ENCODE measurements around the gene ISM1. TPM values are rescaled to one million over a fixed set of nuclear protein-coding genes. Genes with fewer than 3 reads are reported as not detected.

The ISM1 gene
- 3.9 and 4.0 TPM in 2 replicates for total RNA-seq

DNA sequence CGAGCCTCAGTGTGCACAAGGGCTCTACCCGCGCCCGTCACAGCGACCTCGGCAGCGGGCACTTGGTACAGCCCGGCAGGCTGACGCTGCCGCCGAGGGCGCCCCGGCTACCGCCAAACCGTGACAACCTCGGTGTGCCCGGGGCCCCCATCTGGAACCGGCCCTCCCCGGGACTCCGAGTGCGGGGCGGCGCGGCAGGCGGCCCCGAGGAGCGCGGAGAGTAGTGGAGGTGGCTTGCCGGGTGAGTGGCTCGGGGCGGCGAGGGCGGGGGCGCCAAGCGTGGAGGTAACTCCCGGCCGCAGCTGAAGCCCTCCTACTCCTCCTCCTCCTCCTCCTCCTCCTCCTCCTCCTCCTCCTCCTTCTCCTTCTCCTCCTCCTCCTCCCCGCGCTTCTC, at the start of gene ISM1:
TSS of gene ISM1 (plus strand) at position 371 of the 394 bp plus-strand sequence. CDS start 503 bp downstream, outside the sequence.
- peak; percentile 39 for DNase-seq (ENCODE audit: low spot score)
- Mint-ChIP-seq H3K27ac (peak within 1 kb of the TSS; percentile 39), H3K4me3 (ENCODE audit: low read depth) (peak within 1 kb of the TSS; percentile 85), H3K4me1 (ENCODE audit: low read depth) (peaks cover 24% of the 10 kb centered on the region), H3K36me3 (ENCODE audit: low read depth) (peaks cover 7% of the 10 kb centered on the region), H3K27me3 (ENCODE audit: low read depth) (peaks cover 58% of the 10 kb centered on the region), H3K9me3 (peaks cover 1% of the 10 kb centered on the region)
- intact Hi-C loops (cut with micrococcal nuclease): loop anchor here (1.0 to 10.0 kb wide), 3 partner anchors 8 to 564 kb away; partner anchors contain the start of genes ESF1 and NDUFAF5

DNA sequence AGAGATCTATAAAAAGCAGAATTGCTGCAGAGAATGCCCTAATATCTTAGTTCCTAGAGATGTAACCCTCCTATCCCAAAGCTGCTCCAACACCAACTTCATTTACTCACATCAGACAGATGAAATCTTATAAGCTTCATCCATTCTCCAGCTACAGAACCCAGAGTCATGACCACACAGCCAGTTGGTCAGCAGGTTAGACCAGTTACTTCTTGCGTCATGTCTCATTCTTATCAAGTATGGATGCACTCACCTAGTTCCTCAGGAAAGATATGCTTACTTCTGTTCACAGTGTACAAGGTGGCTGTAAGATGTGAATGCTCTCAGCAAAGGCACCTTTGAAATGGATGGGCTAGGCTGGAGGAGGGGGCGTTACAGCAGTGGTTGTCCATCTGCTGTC, 47.9 kb upstream of the ISM1 start:
- Mint-ChIP-seq H3K4me1 (ENCODE audit: low read depth) (no peaks in the 10 kb centered on the region), H3K36me3 (ENCODE audit: low read depth) (no peaks in the 10 kb centered on the region), H3K9me3 (no peaks in the 10 kb centered on the region), H3K4me3 (ENCODE audit: low read depth) (no peak overlapping the region), H3K27me3 (ENCODE audit: low read depth) (peaks cover 13% of the 10 kb centered on the region), H3K27ac (no peak overlapping the region)
- no peak for DNase-seq (ENCODE audit: low spot score)
- intact Hi-C loops (cut with micrococcal nuclease): no loop called here

DNA sequence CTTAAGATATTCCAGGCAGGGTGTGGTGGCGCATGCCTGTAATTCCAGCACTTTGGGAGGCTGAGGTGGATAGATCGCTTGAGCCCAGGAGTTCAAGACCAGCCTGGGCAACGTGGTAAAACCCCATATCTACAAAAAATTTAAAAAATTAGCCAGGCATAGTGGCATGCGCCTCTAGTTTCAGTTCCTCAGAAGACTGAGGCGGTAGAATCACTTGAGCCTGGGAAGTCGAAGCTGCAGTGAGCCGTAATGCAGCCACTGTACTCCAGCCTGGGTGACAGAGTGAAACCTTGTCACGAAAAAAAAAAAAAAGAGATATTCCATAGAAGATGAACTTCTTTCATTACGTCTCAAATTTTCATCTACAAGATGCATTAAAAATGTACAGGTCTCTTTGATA, 46.7 kb upstream of the ISM1 start:
- Mint-ChIP-seq H3K4me3 (ENCODE audit: low read depth) (no peak overlapping the region), H3K27ac (no peak overlapping the region), H3K9me3 (no peaks in the 10 kb centered on the region), H3K4me1 (ENCODE audit: low read depth) (no peaks in the 10 kb centered on the region), H3K36me3 (ENCODE audit: low read depth) (no peaks in the 10 kb centered on the region), H3K27me3 (ENCODE audit: low read depth) (peaks cover 11% of the 10 kb centered on the region)
- intact Hi-C loops (cut with micrococcal nuclease): no loop called here
- DNase-seq (ENCODE audit: low spot score): no peak

DNA sequence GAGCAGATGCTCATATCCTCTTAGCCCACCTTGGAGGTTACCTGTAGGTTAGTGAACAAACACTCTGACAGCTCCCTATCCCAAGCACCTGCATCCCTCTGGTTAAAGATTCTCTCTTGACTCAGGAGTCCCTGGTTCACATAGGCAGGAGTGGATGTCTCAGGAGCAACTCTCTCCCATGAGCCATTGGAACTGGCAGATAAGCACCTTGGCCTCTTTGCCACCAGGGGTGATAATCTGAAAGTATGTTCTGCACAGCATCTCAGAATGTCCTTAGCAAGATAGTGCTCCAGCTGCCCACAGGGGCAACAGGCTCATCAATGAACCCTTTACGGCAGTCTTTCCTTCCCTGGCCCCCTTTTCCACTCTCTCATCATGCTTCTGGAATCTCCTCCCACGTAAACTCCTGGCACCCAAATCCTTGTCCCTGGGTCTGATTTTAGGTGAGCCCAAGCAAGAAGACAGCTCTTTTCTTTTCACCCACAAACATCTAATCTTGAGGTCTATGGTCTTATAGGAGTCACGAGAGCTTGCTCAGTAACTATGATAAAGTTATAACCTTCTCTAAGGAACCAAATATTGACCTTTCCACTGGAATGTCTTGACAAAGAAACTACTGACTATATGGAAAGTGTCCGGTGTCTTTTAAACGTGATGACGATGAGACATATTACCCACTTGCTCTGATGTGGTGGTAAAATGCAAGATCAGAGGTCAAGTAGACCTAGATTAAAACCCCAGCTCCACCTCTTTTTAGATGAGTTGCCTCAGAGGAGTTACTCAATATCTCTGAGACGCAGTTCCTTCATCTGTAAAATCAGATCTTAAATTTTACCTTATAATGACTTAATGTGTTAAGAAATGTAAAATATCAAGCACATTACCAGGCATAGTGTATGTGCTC, 39.8 kb upstream of the ISM1 start:
- H3K9me3 Mint-ChIP-seq: peaks cover 4% of the 10 kb centered on the region
- H3K4me1 Mint-ChIP-seq (ENCODE audit: low read depth): peaks cover 14% of the 10 kb centered on the region
- DNase-seq (ENCODE audit: low spot score): no peak
- H3K4me3 Mint-ChIP-seq (ENCODE audit: low read depth): no peak overlapping the region
- H3K27me3 Mint-ChIP-seq (ENCODE audit: low read depth): no peaks in the 10 kb centered on the region
- intact Hi-C loops (cut with micrococcal nuclease): no loop called here
- H3K27ac Mint-ChIP-seq: no peak overlapping the region
- no peaks in the 10 kb centered on the region for H3K36me3 Mint-ChIP-seq (ENCODE audit: low read depth)

DNA sequence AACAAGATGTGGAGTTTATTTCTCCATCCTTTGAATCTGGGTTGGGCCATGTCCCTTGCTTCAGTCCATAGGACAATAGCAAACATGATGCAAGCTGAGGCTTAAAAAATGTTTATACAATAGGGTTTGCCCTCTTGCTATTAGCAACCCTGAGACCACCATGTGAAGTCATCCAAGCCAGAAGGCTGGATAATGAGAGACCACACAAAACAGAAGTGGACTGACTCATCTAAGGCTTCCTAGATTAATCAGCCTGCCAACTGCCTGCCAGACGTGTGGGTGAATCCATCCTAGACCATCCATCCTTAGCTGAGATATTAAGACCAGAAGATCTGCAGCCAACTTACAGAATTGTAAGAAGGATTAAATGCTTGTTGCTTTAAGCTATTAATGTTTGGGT, 38.1 kb upstream of the ISM1 start:
- Mint-ChIP-seq H3K9me3 (peaks cover 14% of the 10 kb centered on the region), H3K4me3 (ENCODE audit: low read depth) (no peak overlapping the region), H3K27me3 (ENCODE audit: low read depth) (no peaks in the 10 kb centered on the region), H3K36me3 (ENCODE audit: low read depth) (no peaks in the 10 kb centered on the region), H3K4me1 (ENCODE audit: low read depth) (peaks cover 14% of the 10 kb centered on the region), H3K27ac (no peak overlapping the region)
- no peak for DNase-seq (ENCODE audit: low spot score)
- intact Hi-C loops (cut with micrococcal nuclease): loop anchor here (1.0 kb wide), 1 partner anchor 247 kb away; no protein-coding TSS in a partner anchor

DNA sequence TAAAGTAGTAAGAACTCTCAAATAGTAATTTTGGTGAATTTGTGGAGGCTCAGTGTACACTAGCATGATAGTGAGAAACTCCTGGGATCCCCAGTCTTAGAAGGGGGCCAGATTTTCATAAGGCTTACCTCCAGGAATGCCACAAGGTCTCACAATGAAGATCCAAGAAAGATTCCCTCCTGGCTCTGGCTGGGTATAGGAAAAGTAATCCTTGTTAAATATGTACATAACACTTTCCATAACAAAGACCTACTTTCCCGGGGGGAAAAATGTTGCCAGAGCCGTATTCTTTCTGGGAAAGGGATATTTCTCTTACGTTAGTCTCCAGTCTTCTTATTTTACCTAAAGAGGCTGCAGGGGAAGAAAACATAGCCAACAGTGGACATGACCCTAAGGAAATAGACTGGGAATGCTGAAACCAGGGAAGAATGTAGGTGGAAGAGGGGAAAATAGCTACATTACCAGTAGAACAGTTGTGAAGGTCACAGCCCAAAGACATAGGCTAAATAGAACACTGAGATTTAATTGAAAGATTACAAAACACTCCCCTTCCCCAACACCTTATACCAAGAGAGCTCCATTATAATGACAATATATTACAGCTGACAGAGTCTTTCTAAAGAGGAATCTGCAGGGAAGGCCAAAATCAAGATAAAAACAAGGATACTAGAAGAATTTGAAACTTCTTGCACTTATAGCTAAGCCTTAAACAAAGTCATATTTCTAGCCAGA, 34.9 kb upstream of the ISM1 start:
- Mint-ChIP-seq H3K4me3 (ENCODE audit: low read depth) (no peak overlapping the region), H3K9me3 (peaks cover 14% of the 10 kb centered on the region), H3K36me3 (ENCODE audit: low read depth) (no peaks in the 10 kb centered on the region), H3K27me3 (ENCODE audit: low read depth) (peaks cover 6% of the 10 kb centered on the region), H3K4me1 (ENCODE audit: low read depth) (peaks cover 13% of the 10 kb centered on the region), H3K27ac (no peak overlapping the region)
- no peak for DNase-seq (ENCODE audit: low spot score)
- intact Hi-C loops (cut with micrococcal nuclease): no loop called here

DNA sequence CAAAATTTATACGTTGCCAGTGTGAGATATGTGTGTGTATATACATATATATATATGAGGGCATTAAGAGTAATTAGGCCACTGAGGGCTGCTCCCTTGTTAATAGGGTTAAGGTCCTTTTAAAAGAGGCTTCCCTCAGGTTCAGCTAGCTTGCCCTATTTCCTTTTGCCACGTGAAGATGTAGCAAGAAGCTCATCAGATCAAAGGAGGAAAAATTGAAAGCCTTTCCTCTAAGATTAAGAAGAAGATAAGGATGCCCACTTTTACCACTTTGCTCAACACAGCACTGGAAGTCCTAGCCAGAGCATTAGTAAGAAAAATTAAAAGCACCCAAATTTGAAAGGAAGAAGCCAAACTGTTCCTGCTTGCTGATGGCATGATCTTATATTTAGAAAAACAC, 33.2 kb upstream of the ISM1 start:
- intact Hi-C loops (cut with micrococcal nuclease): no loop called here
- Mint-ChIP-seq H3K27ac (no peak overlapping the region), H3K36me3 (ENCODE audit: low read depth) (no peaks in the 10 kb centered on the region), H3K9me3 (peaks cover 14% of the 10 kb centered on the region), H3K4me3 (ENCODE audit: low read depth) (no peak overlapping the region), H3K27me3 (ENCODE audit: low read depth) (peaks cover 8% of the 10 kb centered on the region), H3K4me1 (ENCODE audit: low read depth) (peaks cover 2% of the 10 kb centered on the region)
- no peak for DNase-seq (ENCODE audit: low spot score)

DNA sequence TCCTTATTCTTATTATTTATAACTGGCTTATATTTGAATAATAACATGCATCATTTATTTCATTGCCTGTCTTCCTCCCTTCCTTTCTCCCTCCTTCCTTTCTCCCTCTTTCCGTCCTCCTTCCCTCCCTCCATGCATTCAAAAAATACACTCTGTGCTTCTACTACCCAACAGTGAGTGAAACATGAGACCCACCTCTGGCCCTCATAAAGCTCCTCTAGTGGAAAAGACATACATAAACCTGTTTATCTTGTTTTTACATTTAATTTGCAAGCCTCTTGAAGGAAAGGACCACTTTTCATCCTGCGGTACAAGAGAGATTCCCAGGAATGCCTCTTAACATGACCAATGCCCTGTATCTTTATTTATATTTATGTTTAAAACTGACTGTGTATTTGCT, 21.8 kb upstream of the ISM1 start:
- intact Hi-C loops (cut with micrococcal nuclease): no loop called here
- no peak for DNase-seq (ENCODE audit: low spot score)
- Mint-ChIP-seq H3K36me3 (ENCODE audit: low read depth) (no peaks in the 10 kb centered on the region), H3K27me3 (ENCODE audit: low read depth) (peaks cover 5% of the 10 kb centered on the region), H3K9me3 (no peaks in the 10 kb centered on the region), H3K4me1 (ENCODE audit: low read depth) (no peaks in the 10 kb centered on the region), H3K27ac (no peak overlapping the region), H3K4me3 (ENCODE audit: low read depth) (no peak overlapping the region)

DNA sequence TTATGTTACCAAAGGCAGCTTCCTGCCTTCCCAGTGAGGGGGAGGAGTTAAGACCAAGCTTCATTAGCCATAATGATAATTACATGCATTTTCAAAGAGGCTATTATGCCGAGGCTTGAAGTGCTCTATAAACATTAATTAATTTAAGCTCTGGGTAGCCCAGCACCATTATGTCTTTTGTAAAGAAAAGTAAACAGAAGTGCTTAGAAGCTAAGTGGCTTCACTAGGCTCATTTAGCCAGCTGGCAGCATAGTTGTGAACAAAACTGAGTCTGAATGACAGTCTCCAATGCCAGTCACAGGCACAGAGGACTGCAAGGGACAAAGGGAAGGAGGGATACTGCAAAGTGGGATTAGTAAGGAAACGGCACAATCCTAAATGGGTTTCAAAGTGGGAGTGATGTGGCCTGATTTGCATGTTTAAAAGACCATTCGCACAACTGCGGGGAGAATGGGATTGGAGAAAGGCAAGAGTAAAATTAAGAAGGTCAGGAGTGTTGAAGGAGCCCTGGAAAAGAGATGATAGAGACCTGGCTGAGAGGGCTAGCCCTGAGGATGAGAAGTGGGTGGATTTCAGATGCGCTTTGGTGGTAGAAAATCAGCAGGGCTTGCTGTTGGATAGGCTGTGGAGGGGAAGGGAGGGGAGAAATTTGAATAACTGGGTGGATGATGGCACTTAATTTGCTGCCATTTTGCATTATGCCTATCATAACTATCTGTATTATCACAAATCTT, 20.1 kb upstream of the ISM1 start:
- intact Hi-C loops (cut with micrococcal nuclease): no loop called here
- no peak for DNase-seq (ENCODE audit: low spot score)
- H3K27me3 Mint-ChIP-seq (ENCODE audit: low read depth): peaks cover 7% of the 10 kb centered on the region
- no peaks in the 10 kb centered on the region for H3K4me1 Mint-ChIP-seq (ENCODE audit: low read depth)
- H3K36me3 Mint-ChIP-seq (ENCODE audit: low read depth): no peaks in the 10 kb centered on the region
- H3K4me3 Mint-ChIP-seq (ENCODE audit: low read depth): no peak overlapping the region
- no peak overlapping the region for H3K27ac Mint-ChIP-seq
- H3K9me3 Mint-ChIP-seq: no peaks in the 10 kb centered on the region

DNA sequence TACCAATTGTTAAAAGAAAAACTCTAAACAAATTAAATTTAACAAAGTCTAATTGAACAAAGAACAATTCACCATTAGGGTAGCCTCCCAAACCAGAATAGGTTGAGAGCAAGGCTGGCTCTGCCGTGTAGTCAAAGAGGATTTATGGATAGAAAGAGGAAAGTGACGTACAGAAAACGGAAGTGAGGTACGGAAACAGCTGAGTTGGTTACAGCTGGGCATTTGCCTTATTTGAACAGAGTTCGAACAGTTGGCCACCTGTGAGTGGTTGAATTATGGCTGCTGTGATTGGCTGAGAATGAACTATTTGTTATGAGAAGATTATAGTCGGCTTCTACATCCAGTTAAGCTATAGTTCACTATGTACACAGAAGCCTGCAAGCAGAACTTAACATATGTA, 18.5 kb upstream of the ISM1 start:
- Mint-ChIP-seq H3K27ac (no peak overlapping the region), H3K9me3 (no peaks in the 10 kb centered on the region), H3K36me3 (ENCODE audit: low read depth) (no peaks in the 10 kb centered on the region), H3K4me3 (ENCODE audit: low read depth) (no peak overlapping the region), H3K27me3 (ENCODE audit: low read depth) (peaks cover 7% of the 10 kb centered on the region), H3K4me1 (ENCODE audit: low read depth) (no peaks in the 10 kb centered on the region)
- intact Hi-C loops (cut with micrococcal nuclease): no loop called here
- no peak for DNase-seq (ENCODE audit: low spot score)

DNA sequence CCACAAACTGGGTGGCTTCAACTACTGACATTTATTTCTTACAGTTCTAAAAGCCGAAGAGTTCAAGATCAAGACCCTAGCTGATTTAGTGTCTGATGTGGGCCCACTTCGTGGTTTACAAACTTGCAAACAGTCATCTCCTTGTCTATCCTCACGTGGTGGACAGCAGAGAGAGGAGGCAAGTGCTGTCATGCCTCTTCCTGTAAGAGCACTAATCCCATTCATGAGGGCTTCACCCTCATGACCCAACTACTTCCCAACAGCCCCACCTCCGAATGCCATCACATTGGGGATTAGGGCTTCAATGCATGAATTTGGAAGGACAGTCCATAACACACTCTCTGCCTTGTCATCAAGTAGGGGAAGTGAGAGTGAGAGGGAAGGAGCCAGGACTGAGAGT, 15.6 kb upstream of the ISM1 start:
- Mint-ChIP-seq H3K27ac (no peak overlapping the region), H3K27me3 (ENCODE audit: low read depth) (peaks cover 5% of the 10 kb centered on the region), H3K9me3 (no peaks in the 10 kb centered on the region), H3K4me3 (ENCODE audit: low read depth) (no peak overlapping the region), H3K4me1 (ENCODE audit: low read depth) (no peaks in the 10 kb centered on the region), H3K36me3 (ENCODE audit: low read depth) (no peaks in the 10 kb centered on the region)
- no peak for DNase-seq (ENCODE audit: low spot score)
- intact Hi-C loops (cut with micrococcal nuclease): no loop called here

DNA sequence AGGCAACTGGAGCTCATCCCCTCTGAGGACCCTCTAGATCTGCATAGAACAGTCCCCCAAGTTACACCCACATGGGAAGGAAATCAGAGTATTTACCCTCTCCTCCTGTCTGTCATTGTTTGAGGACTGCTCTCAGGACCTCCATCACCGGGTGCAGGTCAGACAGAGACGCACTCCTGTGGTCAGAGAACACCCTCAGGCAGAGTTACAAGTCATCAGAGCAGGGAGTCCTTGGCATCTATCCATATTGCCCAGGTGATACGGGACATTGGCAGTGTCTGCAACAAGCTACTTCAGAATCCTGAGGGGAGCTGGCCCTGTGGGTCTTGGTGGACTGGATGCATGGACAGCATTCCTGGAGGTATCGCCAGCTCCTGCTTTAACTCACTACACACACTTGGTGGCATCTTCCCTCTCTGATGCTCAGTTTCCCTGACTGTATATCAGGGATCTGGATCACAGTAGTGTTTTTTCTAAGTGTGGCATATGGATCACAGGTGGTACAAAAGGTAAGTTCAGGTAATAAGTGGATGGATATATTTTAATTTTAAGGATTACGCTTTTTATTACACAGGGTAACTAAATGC, 15.1 kb upstream of the ISM1 start:
- no peak for DNase-seq (ENCODE audit: low spot score)
- Mint-ChIP-seq H3K27me3 (ENCODE audit: low read depth) (peaks cover 5% of the 10 kb centered on the region), H3K4me3 (ENCODE audit: low read depth) (no peak overlapping the region), H3K36me3 (ENCODE audit: low read depth) (no peaks in the 10 kb centered on the region), H3K4me1 (ENCODE audit: low read depth) (no peaks in the 10 kb centered on the region), H3K9me3 (no peaks in the 10 kb centered on the region), H3K27ac (no peak overlapping the region)
- intact Hi-C loops (cut with micrococcal nuclease): no loop called here
